K562 (cell line): ENCODE data around the gene PBXIP1. TPM values are rescaled to one million over a fixed set of nuclear protein-coding genes. Genes with fewer than 3 reads are reported as not detected.

Source experiments
- REST ChIP-seq, 2 experiments: fragments of 450-650 bp; formaldehyde crosslinking in 1 of 2; IDR thresholded peaks; 2 replicates each; pipeline versions ENCODE4 v1.4.0 to v1.6.1; 2014 to 2020; ENCODE audit warnings: mild to moderate bottlenecking in 2 of 2, borderline replicate concordance in 1 of 2, low read depth in 1 of 2
- polyA plus RNA-seq, 8 experiments: library from polyadenylated mRNA; depleted of rRNA in 4 of 8; stranded (reverse) in 5 of 8; unstranded in 3 of 8; fragments of >200 nt; fragmentation: Nextera tagmentation in 2 of 8; fragmentation: Illumina TruSeq in 1 of 8; extraction: Ambion mirVana in 2 of 8; extraction: Trizol in 1 of 8; gene quantifications; 2 replicates each; pipeline versions ENCODE4 v1.2.1 to v1.2.3, GENCODE V29; 2011 to 2014; ENCODE audit warnings: inconsistent platforms in 1 of 8, missing spikeins in 1 of 8
- total RNA-seq, 7 experiments: library from RNA; depleted of rRNA in 6 of 7; stranded (reverse); fragments of >200 nt in 6 of 7; fragmentation: Illumina TruSeq in 2 of 7; extraction: Trizol in 2 of 7; gene quantifications; 2 replicates each; pipeline versions ENCODE4 v1.2.1 to v1.2.3, GENCODE V29; 2011 to 2021; ENCODE audit warnings: low replicate concordance in 1 of 7

Gene PBXIP1
- total and polyA plus RNA-seq, 9 of the 15 experiments (the other 6 are each of a cell fraction or from before 2014, with no cell fraction given) = 0.13 to 8.3 (median 5.8) TPM

- TF ChIP-seq REST (IDR thresholded peaks at IDR 0.05; ENCODE audit: borderline replicate concordance) = no peak
- no peak for TF ChIP-seq REST (CRISPR knock-in tag; IDR thresholded peaks at IDR 0.05; ENCODE audit: low read depth)
Observed at GRCh38 chr1:155000411-155000725, 44.5 kb upstream of the PBXIP1 start (continued).
